ENCODE measurements around the gene SRPRB. TPM values are rescaled to one million over a fixed set of nuclear protein-coding genes. Genes with fewer than 3 reads are reported as not detected.

The SRPRB gene
- total and polyA plus RNA-seq, 2 experiments from 2014 or later: 25.6 to 36.0 TPM

- TF ChIP-seq REST (IDR thresholded peaks at IDR 0.05; ENCODE audit: unreplicated experiment) (no peak), CTCF (conservative IDR thresholded peaks at IDR 0.05; ENCODE audit: low read depth in 2 of 2) (no peak), NANOG (IDR thresholded peaks at IDR 0.05; ENCODE audit: borderline replicate concordance) (no peak)
Observed at GRCh38 chr3:133868186-133868585, 62.6 kb downstream of the SRPRB start (continued).

GRCh38 chr3:133868758-133869475 lies 63.3 kb downstream of the SRPRB start:
- no peak overlapping the region for H3K27ac Mint-ChIP-seq
- no peaks in the 10 kb centered on the region for H3K9me3 Mint-ChIP-seq
- H3K27ac ChIP-seq (ENCODE audit: low read depth): no peak overlapping the region
- H3K4me1 Mint-ChIP-seq: peaks cover 24% of the 10 kb centered on the region
- H2AFZ ChIP-seq: no peak overlapping the region
- DNase-seq (ENCODE audit: low spot score): no peak
- H3K79me2 ChIP-seq (replicated peaks; ENCODE audit: insufficient read depth): no peaks in the 10 kb centered on the region
- no peak overlapping the region for H3K4me3 Mint-ChIP-seq
- no peaks in the 10 kb centered on the region for H3K36me3 Mint-ChIP-seq (ENCODE audit: low read depth)
- no peaks in the 10 kb centered on the region for H3K4me1 ChIP-seq (ENCODE audit: insufficient read depth)
- ATAC-seq: no peak
- H4K20me1 ChIP-seq (replicated peaks; ENCODE audit: insufficient read depth): no peaks in the 10 kb centered on the region
- H3K4me2 ChIP-seq: no peak overlapping the region
- no peaks in the 10 kb centered on the region for H3K9me2 ChIP-seq (ENCODE audit: insufficient read depth)
- no peaks in the 10 kb centered on the region for H3K36me3 ChIP-seq (ENCODE audit: insufficient read depth)
- H3K27me3 ChIP-seq (ENCODE audit: insufficient read depth): no peaks in the 10 kb centered on the region
- H3K27me3 Mint-ChIP-seq (ENCODE audit: insufficient read depth, low read depth, poor library complexity): peaks cover 13% of the 10 kb centered on the region
- no peak overlapping the region for H3K4me3 ChIP-seq
- H3F3A ChIP-seq (replicated peaks; ENCODE audit: low read depth): no peaks in the 10 kb centered on the region
- no peak for TF ChIP-seq POLR2AphosphoS5 (IDR thresholded peaks at IDR 0.05; ENCODE audit: low read depth)
- TF ChIP-seq EZH2 (IDR thresholded peaks at IDR 0.05; ENCODE audit: low read depth, unreplicated experiment): no peak
- no peak for TF ChIP-seq EZH2phosphoT487 (IDR thresholded peaks at IDR 0.05; ENCODE audit: unreplicated experiment)
- no peak for TF ChIP-seq STAT1 (IDR thresholded peaks at IDR 0.05; ENCODE audit: unreplicated experiment)
- no peak for TF ChIP-seq REST (IDR thresholded peaks at IDR 0.05; ENCODE audit: unreplicated experiment)
- TF ChIP-seq ZNF331 (CRISPR knock-in tag; IDR thresholded peaks at IDR 0.05; ENCODE audit: low read depth): no peak
- TF ChIP-seq ETS1 (IDR thresholded peaks at IDR 0.05): no peak
- TF ChIP-seq ZNF114 (CRISPR knock-in tag; IDR thresholded peaks at IDR 0.05): no peak
- no peak for TF ChIP-seq NANOG (IDR thresholded peaks at IDR 0.05; ENCODE audit: borderline replicate concordance)
- no peak for TF ChIP-seq JUNB (IDR thresholded peaks at IDR 0.05; ENCODE audit: unreplicated experiment)
- no peak for TF ChIP-seq CREB1 (CRISPR knock-in tag; IDR thresholded peaks at IDR 0.05; ENCODE audit: low read depth)
